ENCODE measurements around the gene CNTRL. TPM values are rescaled to one million over a fixed set of nuclear protein-coding genes. Genes with fewer than 3 reads are reported as not detected.

The CNTRL gene
- total and polyA plus RNA-seq, 4 donors = 1.6 to 8.7 (median 4.4) TPM

- Histone ChIP-seq H3K4me1 (ENCODE audit: control insufficient read depth in 4 of 4, insufficient read depth in 4 of 4, low read length in 3 of 4) (no peaks in the 10 kb centered on the region), H3K27ac (ENCODE audit: low read depth in 1 of 2, low read length in 2 of 2) (no peak overlapping the region), H3K9ac (ENCODE audit: low read depth in 1 of 2, low read length in 2 of 2) (no peak overlapping the region), H3K36me3 (ENCODE audit: control insufficient read depth in 4 of 4, insufficient read depth in 3 of 4, low read depth in 1 of 4, low read length in 3 of 4) (no peaks in the 10 kb centered on the region), H3K4me3 (ENCODE audit: low read depth in 1 of 3, low read length in 3 of 3) (no peak overlapping the region), H3K9me3 (ENCODE audit: control insufficient read depth in 4 of 4, low read length in 3 of 4) (no peaks in the 10 kb centered on the region), H3K27me3 (ENCODE audit: control insufficient read depth in 4 of 4, insufficient read depth in 4 of 4, low read length in 3 of 4) (no peaks in the 10 kb centered on the region)
- no peak for DNase-seq (ENCODE audit: low spot score)
- 93% methylated on average over 5 of the region's 5 CpGs for WGBS
- TF ChIP-seq SP1 (IDR thresholded peaks at IDR 0.05) (no peak), RAD21 (IDR thresholded peaks at IDR 0.05) (no peak), FOXA2 (IDR thresholded peaks at IDR 0.05) (no peak), MAX (IDR thresholded peaks at IDR 0.05) (no peak), YY1 (IDR thresholded peaks at IDR 0.05) (no peak)
Observed at GRCh38 chr9:121225240-121225639, 150.5 kb downstream of the CNTRL start.

- Histone ChIP-seq H3K36me3 (ENCODE audit: control insufficient read depth in 4 of 4, insufficient read depth in 3 of 4, low read depth in 1 of 4, low read length in 3 of 4) (no peaks in the 10 kb centered on the region), H3K27me3 (ENCODE audit: control insufficient read depth in 4 of 4, insufficient read depth in 4 of 4, low read length in 3 of 4) (no peaks in the 10 kb centered on the region), H3K4me3 (ENCODE audit: low read depth in 1 of 3, low read length in 3 of 3) (no peak overlapping the region), H3K9ac (ENCODE audit: low read depth in 1 of 2, low read length in 2 of 2) (no peak overlapping the region), H3K4me1 (ENCODE audit: control insufficient read depth in 4 of 4, insufficient read depth in 4 of 4, low read length in 3 of 4) (no peaks in the 10 kb centered on the region), H3K9me3 (ENCODE audit: control insufficient read depth in 4 of 4, low read length in 3 of 4) (no peaks in the 10 kb centered on the region), H3K27ac (ENCODE audit: low read depth in 1 of 2, low read length in 2 of 2) (no peak overlapping the region)
- TF ChIP-seq CTCF (IDR thresholded peaks at IDR 0.05; ENCODE audit: low read depth, low read length, missing input control) (no peak), RXRA (IDR thresholded peaks at IDR 0.05) (no peak), REST (IDR thresholded peaks at IDR 0.05) (no peak), EGR1 (IDR thresholded peaks at IDR 0.05; ENCODE audit: low read depth in 2 of 2) (no peak), FOXA1 (IDR thresholded peaks at IDR 0.05) (no peak)
- DNase-seq (ENCODE audit: low spot score) = no peak
- 89% methylated on average over 2 of the region's 2 CpGs for WGBS
Observed at GRCh38 chr9:121226175-121226574, 151.4 kb downstream of the CNTRL start.

Small RNA genes lying within 50 kb of the gene (small RNA-seq; reads per million reads assigned to genes)
- gene RN7SL181P = not detected

Other genes starting within 250 kb of the CNTRL start
- gene PSMD5, start 232.0 kb upstream of the CNTRL start, total RNA-seq = 10 to 100 TPM; 19.1 TPM
- 10 to 100 TPM; 10.9 to 12.9 TPM for gene PSMD5, start 232.0 kb upstream of the CNTRL start, polyA plus RNA-seq
- gene PHF19, start 197.8 kb upstream of the CNTRL start, total RNA-seq = 10 to 100 TPM in 1 of 2 donors, 1 to 10 TPM in 1; 2.8 to 16.0 TPM
- 1 to 10 TPM; 1.9 to 4.3 TPM for gene PHF19, start 197.8 kb upstream of the CNTRL start, polyA plus RNA-seq
- gene TRAF1, start 148.2 kb upstream of the CNTRL start, total RNA-seq = 1 to 10 TPM in 1 of 2 donors, under 1 TPM in 1; 0.42 to 2.6 TPM
- 1 to 10 TPM in 1 of 2 donors, under 1 TPM in 1; 0.38 to 1.0 TPM for gene TRAF1, start 148.2 kb upstream of the CNTRL start, polyA plus RNA-seq
- 100 to 1,000 TPM; 456 to 485 TPM for gene C5, start 24.7 kb upstream of the CNTRL start, total RNA-seq
- gene C5, start 24.7 kb upstream of the CNTRL start, polyA plus RNA-seq = 100 to 1,000 TPM; 127 to 266 TPM
- gene RAB14, start 126.9 kb downstream of the CNTRL start, total RNA-seq = 10 to 100 TPM; 30.2 to 42.8 TPM
- 10 to 100 TPM; 25.9 to 48.2 TPM for gene RAB14, start 126.9 kb downstream of the CNTRL start, polyA plus RNA-seq
- gene GSN, start 193.2 kb downstream of the CNTRL start, total RNA-seq = 100 to 1,000 TPM in 1 of 2 donors, 10 to 100 TPM in 1; 63.2 to 402 TPM
- 10 to 100 TPM; 18.8 to 40.0 TPM for gene GSN, start 193.2 kb downstream of the CNTRL start, polyA plus RNA-seq

Data from liver (tissue), 10 donors.